HepG2 (cell line): Measurements from ENCODE around the gene WNT10A.

Source experiments
- EHMT2 ChIP-seq: fragments of 200-600 bp; sonication (generic); IDR thresholded peaks from 2 replicates; pipeline ENCODE4 v1.7.0; 2017; ENCODE audit warnings: antibody characterized with exemption, low read depth, low read length, borderline replicate concordance
- SSRP1 ChIP-seq: IDR thresholded peaks from 2 replicates; pipeline ENCODE4 v1.6.1; 2016; ENCODE audit warnings: control low read depth
- TCF12 ChIP-seq, 2 experiments: fragments of 450-650 bp in 1 of 2; sonication (generic) in 1 of 2; formaldehyde crosslinking in 1 of 2; IDR thresholded peaks; 2 replicates each; pipeline versions ENCODE4 v1.6.1 to v1.8.0; 2017 to 2022; ENCODE audit warnings: antibody characterized with exemption in 1 of 2, mild to moderate bottlenecking in 1 of 2, missing genetic modification reagents in 1 of 2, moderate library complexity in 1 of 2

DNA sequence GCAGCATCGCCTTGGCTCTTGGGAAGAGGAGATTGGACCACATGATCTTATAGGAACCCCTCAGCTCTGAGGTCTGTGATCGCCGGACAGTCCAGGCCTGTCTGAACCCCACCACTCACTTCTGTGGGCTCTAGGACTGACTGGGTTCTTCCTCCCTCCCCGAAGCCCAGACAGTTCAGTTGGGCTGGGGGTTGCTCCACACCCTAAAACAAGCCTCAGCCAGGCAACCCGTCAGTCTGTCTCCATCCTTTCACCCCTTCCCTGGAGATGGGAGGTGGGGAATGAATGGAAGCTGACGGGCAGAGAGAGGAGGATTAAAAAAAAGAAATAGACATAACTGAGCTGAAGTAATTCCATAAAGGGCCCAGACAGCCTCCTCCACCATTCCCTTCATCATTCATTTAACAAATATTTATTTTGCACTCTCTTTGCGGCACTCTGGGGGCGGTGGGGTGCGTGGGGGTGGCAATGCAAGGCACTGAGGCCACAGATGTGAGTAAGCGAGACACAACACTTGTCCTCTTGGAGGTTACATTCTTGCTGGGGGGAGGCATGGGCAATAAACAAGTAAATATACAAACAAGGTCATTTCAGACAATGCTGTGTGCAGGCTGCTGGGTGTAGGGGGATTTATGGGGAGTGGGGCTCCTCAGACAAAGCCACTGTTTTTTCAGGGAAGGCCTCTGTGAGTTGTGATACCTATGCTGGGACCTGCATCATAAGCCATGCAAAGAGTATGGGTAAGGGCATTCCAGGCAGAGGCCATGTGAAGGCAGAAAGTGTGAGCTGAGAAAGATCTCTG is 12.9 kb downstream of the WNT10A start:
- no peak for TF ChIP-seq SSRP1 (CRISPR knock-in tag)
- TF ChIP-seq EHMT2, result no peak
- no peak for TF ChIP-seq TCF12 (IDR thresholded peaks at IDR 0.05)
- no peak for TF ChIP-seq TCF12 (CRISPR knock-in tag; IDR thresholded peaks at IDR 0.05)
